ENCODE data around the gene RXRA. TPM values are rescaled to one million over a fixed set of nuclear protein-coding genes. Genes with fewer than 3 reads are reported as not detected.

Gene RXRA
- polyA plus RNA-seq, 1 of the 3 experiments (the other 2 are of a cell fraction): 7.6 TPM

- Histone ChIP-seq H3K27me3 (ENCODE audit: insufficient read depth) (no peaks in the 10 kb centered on the region), H3K27ac (ENCODE audit: low read depth in 2 of 2, low read length in 1 of 2) (no peak overlapping the region), H3K4me2 (no peak overlapping the region), H2AFZ (ENCODE audit: low read depth) (no peak overlapping the region), H3K9me3 (no peaks in the 10 kb centered on the region), H3K79me2 (ENCODE audit: insufficient read depth) (peaks cover 27% of the 10 kb centered on the region), H3K4me3 (ENCODE audit: low read depth in 2 of 2, low read length in 1 of 2) (no peak overlapping the region), H3K36me3 (replicated peaks in 1 of 2; ENCODE audit: control insufficient read depth in 1 of 2, insufficient read depth in 2 of 2, low read length in 1 of 2) (no peaks in the 10 kb centered on the region), H4K20me1 (ENCODE audit: insufficient read depth) (peaks cover 96% of the 10 kb centered on the region), H3K9me2 (no peaks in the 10 kb centered on the region), H3K4me1 (ENCODE audit: control insufficient read depth in 1 of 2, insufficient read depth in 2 of 2, low read depth in 1 of 2, low read length in 1 of 2) (peaks cover 2 to 93% of the 10 kb centered on the region in 2 experiments), H3F3A (replicated peaks; ENCODE audit: insufficient read depth) (no peaks in the 10 kb centered on the region), H3K9ac (no peak overlapping the region)
- ChIA-PET POLR2A (no interaction called here), CTCF (interaction anchor here (0.7 to 5.0 kb wide), 7 partner anchors 9 to 185 kb away, joined by 3 to 27 read pairs (median 5); no protein-coding TSS in a partner anchor)
- WGBS (ENCODE audit: low lambda C conversion rate): 86% methylated on average over 5 of the region's 8 CpGs
- DNase-seq: no peak
- no peak for TF ChIP-seq REST (IDR thresholded peaks at IDR 0.05; ENCODE audit: low read depth, low read length)
- no peak for TF ChIP-seq EP300 (IDR thresholded peaks at IDR 0.05; ENCODE audit: borderline replicate concordance in 1 of 2, low read depth in 1 of 2, low read length in 1 of 2)
- TF ChIP-seq PBX3 (IDR thresholded peaks at IDR 0.05): no peak
- TF ChIP-seq FOSL2 (IDR thresholded peaks at IDR 0.05; ENCODE audit: borderline replicate concordance, low read depth): no peak
- TF ChIP-seq MEF2A (IDR thresholded peaks at IDR 0.05; ENCODE audit: borderline replicate concordance, low read depth): no peak
- no peak for TF ChIP-seq GABPA (IDR thresholded peaks at IDR 0.05; ENCODE audit: low read depth)
Measured at GRCh38 chr9:134355158-134355557, 28.9 kb downstream of the RXRA start.

- no peaks in the 10 kb centered on the region for H3K9me2 ChIP-seq
- H3K27me3 ChIP-seq (ENCODE audit: insufficient read depth): no peaks in the 10 kb centered on the region
- no peaks in the 10 kb centered on the region for H3K36me3 ChIP-seq (replicated peaks in 1 of 2; ENCODE audit: control insufficient read depth in 1 of 2, insufficient read depth in 2 of 2, low read length in 1 of 2)
- H3K79me2 ChIP-seq (ENCODE audit: insufficient read depth): peaks cover 27% of the 10 kb centered on the region
- no peak overlapping the region for H3K4me3 ChIP-seq (ENCODE audit: low read depth in 2 of 2, low read length in 1 of 2)
- peaks cover 8 to 93% of the 10 kb centered on the region in 2 experiments for H3K4me1 ChIP-seq (ENCODE audit: control insufficient read depth in 1 of 2, insufficient read depth in 2 of 2, low read depth in 1 of 2, low read length in 1 of 2)
- no peak overlapping the region for H3K4me2 ChIP-seq
- no peak overlapping the region for H2AFZ ChIP-seq (ENCODE audit: low read depth)
- H3K9me3 ChIP-seq: no peaks in the 10 kb centered on the region
- H3K9ac ChIP-seq: no peak overlapping the region
- 91% methylated on average over 7 of the region's 15 CpGs for WGBS (ENCODE audit: low lambda C conversion rate)
- H3K27ac ChIP-seq (ENCODE audit: low read depth in 2 of 2, low read length in 1 of 2): no peak overlapping the region
- peaks cover 3% of the 10 kb centered on the region for H3F3A ChIP-seq (replicated peaks; ENCODE audit: insufficient read depth)
- DNase-seq: no peak
- CTCF ChIA-PET: interaction anchor here (0.7 to 5.0 kb wide), 7 partner anchors 8 to 185 kb away, joined by 3 to 27 read pairs (median 5); no protein-coding TSS in a partner anchor
- H4K20me1 ChIP-seq (ENCODE audit: insufficient read depth): peaks cover 96% of the 10 kb centered on the region
- POLR2A ChIA-PET: interaction anchor here (1.0 kb wide), 1 partner anchor 13 kb away, joined by 3 read pairs; no protein-coding TSS in a partner anchor
- no peak for TF ChIP-seq EZH2phosphoT487 (IDR thresholded peaks at IDR 0.05; ENCODE audit: borderline replicate concordance, low read depth)
- TF ChIP-seq MAX (IDR thresholded peaks at IDR 0.05; ENCODE audit: low read depth): no peak
- no peak for TF ChIP-seq FOXM1 (IDR thresholded peaks at IDR 0.05; ENCODE audit: low read depth)
- TF ChIP-seq FOXJ3 (CRISPR knock-in tag; IDR thresholded peaks at IDR 0.05): no peak
- TF ChIP-seq CTCF (IDR thresholded peaks at IDR 0.05): no peak
- no peak for TF ChIP-seq RCOR1 (IDR thresholded peaks at IDR 0.05; ENCODE audit: low read length)
- TF ChIP-seq, protein P1, sequence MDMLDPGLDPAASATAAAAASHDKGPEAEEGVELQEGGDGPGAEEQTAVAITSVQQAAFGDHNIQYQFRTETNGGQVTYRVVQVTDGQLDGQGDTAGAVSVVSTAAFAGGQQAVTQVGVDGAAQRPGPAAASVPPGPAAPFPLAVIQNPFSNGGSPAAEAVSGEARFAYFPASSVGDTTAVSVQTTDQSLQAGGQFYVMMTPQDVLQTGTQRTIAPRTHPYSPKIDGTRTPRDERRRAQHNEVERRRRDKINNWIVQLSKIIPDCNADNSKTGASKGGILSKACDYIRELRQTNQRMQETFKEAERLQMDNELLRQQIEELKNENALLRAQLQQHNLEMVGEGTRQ (IDR thresholded peaks at IDR 0.05; ENCODE audit: borderline replicate concordance, low read depth, low read length): no peak
- no peak for TF ChIP-seq TCF12 (IDR thresholded peaks at IDR 0.05)
Measured at GRCh38 chr9:134355561-134356279, 29.5 kb downstream of the RXRA start.
